GM20000 (cell line): ENCODE results near the gene PRMT7.

ENCODE experiments used
- DNase-seq: peaks from one replicate; pipeline ENCODE4 v3.0.0; 2012; ENCODE audit warnings: low spot score
- TF ChIP-seq, protein P1 (sequence below): IDR thresholded peaks from 2 replicates; pipeline ENCODE4 v1.5.1; 2012; ENCODE audit warnings: mild to moderate bottlenecking, control low read depth; ENCODE audit errors: extremely low read depth, missing control alignments

PRMT7 gene

DNA sequence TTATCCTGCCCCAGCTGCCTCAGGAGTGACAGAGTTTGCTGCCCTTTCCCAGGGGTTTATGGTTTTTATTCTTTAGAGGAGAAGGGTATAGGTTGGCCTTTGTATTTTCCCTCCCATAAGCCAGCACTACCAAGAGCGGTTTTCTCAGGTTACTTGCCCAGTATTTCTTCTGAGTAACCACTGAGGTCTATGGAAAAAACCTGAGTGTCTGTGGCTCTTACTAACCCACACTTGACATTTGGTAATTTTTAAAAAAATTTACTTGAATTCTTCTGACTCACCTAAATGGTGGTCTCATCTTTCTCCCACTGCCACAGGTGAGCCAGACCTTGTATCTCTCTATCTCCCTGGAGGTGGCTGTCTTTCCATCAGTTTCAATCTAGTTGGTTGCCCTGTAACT is 40.5 kb upstream of the PRMT7 start:
- TF ChIP-seq, protein P1, sequence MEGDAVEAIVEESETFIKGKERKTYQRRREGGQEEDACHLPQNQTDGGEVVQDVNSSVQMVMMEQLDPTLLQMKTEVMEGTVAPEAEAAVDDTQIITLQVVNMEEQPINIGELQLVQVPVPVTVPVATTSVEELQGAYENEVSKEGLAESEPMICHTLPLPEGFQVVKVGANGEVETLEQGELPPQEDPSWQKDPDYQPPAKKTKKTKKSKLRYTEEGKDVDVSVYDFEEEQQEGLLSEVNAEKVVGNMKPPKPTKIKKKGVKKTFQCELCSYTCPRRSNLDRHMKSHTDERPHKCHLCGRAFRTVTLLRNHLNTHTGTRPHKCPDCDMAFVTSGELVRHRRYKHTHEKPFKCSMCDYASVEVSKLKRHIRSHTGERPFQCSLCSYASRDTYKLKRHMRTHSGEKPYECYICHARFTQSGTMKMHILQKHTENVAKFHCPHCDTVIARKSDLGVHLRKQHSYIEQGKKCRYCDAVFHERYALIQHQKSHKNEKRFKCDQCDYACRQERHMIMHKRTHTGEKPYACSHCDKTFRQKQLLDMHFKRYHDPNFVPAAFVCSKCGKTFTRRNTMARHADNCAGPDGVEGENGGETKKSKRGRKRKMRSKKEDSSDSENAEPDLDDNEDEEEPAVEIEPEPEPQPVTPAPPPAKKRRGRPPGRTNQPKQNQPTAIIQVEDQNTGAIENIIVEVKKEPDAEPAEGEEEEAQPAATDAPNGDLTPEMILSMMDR, result no peak
- DNase-seq, result no peak

DNA sequence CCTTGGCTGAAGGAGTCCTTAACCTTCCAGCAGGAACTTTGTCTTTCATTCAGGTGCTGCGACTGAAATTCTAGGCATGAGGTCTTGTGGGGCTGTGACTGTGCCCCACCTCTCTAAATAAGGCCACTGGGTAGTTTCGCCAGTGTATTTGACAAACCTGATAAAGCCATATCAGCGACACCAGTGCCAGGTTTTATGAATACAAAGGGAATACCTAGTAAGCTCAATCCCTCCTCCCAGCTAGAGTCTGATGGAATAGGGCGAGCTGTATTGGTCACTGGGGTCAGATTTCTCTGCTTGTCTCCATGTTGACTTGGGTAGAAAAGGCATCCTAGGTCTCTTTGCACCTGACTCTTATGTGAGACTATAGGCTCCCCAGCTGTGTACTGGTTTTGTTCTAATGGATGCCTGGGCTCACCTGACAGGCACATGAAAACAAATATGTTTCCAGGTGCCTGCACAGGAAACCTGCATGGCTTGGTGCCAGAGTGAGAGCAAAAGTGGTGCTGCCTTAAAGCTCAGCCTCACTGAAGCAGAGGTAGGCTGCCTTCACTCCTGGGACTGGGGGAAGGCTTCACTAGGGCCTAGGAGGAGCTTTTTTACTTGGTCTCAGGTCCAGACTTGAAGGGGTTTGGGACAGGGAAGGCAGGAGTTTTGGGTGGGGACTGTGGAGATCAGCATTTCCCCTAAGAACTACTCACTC is 38.2 kb upstream of the PRMT7 start:
- no peak for DNase-seq
- TF ChIP-seq, protein P1, result no peak

DNA sequence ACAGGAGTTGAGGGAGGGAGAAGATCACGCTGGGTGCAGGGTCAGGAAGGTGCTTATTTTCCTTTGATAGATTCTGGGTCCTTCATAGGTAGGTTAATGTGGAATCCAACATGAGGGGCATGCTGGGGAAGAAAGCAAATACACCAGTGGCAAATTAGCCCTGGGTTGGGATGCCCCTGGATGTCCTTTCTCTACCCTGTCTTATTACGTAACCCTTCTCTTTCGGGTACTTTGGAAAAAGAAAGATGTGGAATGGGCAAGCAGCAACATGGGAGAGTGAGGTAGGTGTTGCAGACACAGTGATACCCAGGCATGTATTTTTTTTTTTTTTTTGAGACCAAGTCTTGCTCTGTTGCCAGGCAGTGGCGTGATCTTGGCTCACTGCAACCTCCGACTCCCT is 37.4 kb upstream of the PRMT7 start:
- TF ChIP-seq, protein P1, result no peak
- no peak for DNase-seq

DNA sequence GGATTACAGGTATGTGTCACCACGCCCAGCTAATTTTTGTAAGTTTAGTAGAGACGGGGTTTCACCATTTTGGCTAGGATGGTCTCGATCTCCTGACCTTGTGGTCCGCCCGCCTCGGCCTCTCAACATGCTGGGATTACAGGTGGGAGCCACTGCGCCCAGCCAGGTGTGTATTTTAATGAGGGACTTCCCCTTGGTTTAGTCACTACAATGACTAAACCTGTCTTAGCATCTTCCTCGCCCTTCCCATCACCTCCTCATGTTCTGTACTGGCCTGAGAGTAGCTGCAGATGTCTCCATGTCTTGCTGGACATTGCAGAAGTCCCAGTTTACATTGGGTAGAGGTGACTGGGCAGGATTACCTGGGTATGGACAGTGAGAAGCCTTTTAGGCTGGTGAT is 36.9 kb upstream of the PRMT7 start:
- TF ChIP-seq, protein P1, result no peak
- DNase-seq, result no peak

DNA sequence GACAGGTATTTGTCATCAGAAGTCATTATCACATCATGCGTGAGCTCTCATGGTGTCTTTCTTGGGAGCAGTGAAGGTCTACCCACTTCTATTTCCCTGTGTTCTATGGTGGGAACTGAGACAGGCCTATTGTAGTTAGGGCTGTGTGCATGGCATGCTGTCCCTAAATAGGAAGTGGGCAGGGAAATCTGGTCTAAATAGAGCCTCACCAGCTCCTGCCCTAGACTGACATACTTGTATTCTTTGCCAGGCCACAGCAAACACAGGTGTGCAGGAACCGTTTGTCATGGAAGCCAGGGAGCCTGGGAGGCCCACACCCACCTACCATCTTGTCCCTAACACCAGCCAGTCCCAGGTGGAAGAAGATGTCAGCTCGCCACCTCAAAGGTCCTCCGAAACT is 36.4 kb upstream of the PRMT7 start:
- TF ChIP-seq, protein P1, result no peak
- no peak for DNase-seq

DNA sequence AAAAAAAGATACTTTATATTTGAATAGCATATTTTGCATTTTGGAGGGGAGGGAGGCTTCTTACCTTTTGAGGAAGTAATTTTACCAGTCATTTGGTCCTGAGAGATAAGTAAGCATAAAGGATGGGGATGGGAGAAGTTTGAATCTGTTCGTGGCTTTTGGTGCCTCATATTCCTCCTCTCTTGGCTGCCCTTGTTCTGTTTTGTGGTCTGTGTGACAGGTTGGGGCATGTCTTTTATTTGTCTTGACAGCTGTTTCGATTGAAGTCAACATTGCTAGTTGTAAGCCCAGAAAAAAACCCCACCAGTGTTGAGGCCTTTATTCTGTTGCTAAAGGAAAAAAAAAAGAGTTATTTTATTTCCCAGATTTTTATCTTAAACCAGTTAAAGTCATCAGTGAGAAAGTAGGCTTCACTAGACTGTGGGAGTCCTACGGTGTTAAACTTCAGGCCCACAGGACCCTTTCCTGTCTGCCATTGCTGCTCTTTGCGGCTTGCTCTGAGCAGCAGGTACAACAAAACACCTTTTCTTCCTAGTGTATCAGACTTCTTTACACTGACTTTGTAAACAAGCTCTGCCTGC is 35.1 kb upstream of the PRMT7 start:
- TF ChIP-seq, protein P1, result no peak
- DNase-seq, result peak; percentile 78

DNA sequence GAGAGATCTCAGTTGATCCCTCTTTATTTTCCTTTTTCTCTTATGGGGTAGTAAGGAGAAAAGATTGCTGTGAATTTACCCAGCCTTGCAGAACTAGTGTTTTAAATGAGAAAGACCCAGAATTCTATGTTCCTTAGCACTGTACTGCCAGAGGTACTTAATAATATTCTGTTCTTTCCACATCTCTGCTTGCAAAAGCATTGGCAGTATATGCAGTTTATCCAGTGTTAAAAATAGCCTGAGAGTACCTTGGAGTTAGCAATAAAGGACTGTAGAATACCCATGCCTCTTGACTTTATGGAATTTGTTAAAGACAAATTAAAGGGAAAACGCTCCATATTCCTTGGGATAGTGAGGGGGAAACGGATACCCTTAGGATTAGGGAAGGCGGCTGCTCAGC is 34.6 kb upstream of the PRMT7 start:
- TF ChIP-seq, protein P1, result no peak

More for the DNA sequence above, 34.6 kb upstream of the PRMT7 start:
- no peak for DNase-seq
